DOHH2 (cell line): ENCODE data around the gene EPHB2.

Experiments used
- CTCF ChIP-seq: fragments of 200-600 bp; sonication (generic); IDR thresholded peaks from one replicate; pipeline ENCODE4 v1.5.1; 2014; ENCODE audit warnings: antibody characterized with exemption, mild to moderate bottlenecking, low read depth, low read length; ENCODE audit not compliant: poor library complexity, severe bottlenecking
- EZH2phosphoT487 ChIP-seq: fragments of 200-600 bp; sonication (generic); IDR thresholded peaks from 2 replicates; pipeline ENCODE4 v1.6.1; 2017; ENCODE audit warnings: borderline replicate concordance, mild to moderate bottlenecking, antibody characterized with exemption, low read length, moderate library complexity, mixed read lengths

GRCh38 chr1:22793647-22794046 lies 83.0 kb downstream of the EPHB2 start:
- no peak for TF ChIP-seq CTCF
- TF ChIP-seq EZH2phosphoT487 = no peak
